NCI-H1436 (cell line): ENCODE measurements around the gene WDR31.

Experiments
- DNase-seq: peaks from one replicate; lab custom pipeline; 2025; lab: John Stamatoyannopoulos, UW

The WDR31 gene

DNA sequence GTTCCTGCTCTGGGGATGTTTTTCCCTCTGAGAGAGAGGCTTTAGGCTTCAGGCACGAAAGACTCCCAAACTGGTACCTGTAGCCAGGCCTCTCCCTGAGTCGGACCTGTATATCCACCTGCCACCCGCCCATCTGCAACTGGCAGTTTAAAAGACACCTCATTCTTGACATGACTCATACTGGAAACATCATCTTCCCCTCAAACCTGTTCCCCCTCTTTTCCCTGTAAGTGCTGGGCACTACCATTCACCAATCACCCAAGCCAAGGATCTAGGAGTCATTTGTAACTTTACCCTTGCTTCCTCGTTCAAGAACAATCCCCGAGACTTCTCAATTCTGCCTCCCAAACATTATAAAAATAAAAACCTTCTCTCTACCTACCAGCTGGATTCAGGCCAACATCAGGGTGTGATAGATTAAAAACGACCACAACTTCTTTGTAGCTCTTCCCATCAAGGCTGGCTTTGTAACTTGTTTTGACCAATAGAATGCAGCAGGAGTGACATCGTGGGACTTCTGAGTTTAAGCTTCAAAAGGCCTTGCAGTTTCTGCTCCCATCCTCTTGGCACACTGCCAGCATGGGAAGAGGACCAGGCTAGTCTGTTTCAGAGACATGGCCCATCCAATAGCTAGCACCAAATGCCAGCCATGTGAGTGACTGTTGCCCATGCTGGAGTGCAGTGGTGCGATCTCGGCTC is 1.8 kb upstream of the WDR31 start:
- no peak for DNase-seq

DNA sequence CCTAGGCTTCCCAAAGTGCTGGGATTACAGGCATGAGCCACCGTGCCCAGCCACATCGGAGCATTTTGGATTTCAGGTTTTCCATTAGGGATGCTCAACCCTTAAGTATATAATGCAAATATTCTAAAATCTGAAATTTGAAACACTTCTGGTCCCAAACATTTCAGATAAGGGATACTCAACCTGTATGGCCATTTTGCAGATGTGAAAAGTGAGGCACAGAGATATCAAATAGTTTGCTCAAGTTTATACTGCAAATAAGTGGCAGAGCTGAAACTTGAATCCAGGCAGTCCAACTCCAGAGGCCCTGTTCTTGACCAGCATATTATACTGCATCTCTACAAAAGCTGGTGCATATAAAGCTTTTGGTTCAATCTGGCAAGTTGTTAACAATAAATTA is 2.4 kb downstream of the WDR31 start:
- no peak for DNase-seq

DNA sequence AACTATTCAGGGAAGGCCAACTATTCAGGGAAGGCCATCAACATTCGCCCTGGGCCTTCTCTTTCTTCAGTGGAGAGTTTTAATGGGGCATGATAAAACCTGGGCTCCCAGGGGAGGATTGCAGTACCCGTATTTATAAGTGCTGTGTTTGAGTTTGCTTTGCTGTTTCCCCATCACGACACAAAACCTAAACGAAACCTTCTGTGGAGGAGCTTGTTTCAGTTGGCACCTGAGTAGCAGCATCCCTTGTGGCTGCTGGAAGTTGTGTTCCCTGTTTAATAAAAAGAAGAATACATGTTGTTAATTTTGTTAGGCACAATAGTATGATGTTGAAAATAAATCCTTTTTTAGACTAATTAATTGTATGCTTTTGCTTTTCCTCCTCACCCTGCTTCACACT is 8.3 kb downstream of the WDR31 start:
- no peak for DNase-seq

DNA sequence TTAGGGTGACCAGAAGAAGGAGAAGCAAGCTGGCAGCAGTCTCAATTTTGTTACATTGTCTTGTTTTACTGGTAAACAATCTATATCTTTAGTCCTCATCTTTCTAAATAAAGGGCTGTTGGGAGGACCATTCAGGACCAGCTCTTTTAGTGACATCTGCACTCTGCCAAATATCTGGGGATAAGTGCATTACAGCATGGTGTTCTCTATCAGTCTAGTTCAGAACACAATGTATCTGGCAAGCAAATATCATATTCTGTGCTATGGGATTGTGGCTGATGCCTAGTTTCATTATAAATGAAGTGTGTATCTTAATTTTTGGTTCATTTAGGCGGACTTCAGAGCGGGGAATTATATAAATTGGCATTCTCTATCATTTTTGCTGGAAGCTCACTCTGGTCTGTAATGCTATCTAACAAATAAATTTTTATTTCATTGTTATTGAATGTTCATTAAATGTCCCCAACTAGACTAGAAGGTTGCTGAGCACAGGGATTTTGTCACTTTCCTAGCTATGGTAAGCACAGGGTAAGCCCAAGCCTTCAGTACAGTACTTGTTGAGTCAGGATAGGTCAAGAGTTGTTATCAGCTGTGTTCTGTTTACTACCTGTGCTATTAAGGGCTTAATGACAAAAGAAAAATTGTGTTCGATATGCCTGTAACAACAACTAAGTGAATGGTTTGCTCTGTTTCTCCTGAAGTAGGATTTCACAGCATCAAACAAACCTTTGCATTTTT is 11.9 kb downstream of the WDR31 start:
- no peak for DNase-seq

DNA sequence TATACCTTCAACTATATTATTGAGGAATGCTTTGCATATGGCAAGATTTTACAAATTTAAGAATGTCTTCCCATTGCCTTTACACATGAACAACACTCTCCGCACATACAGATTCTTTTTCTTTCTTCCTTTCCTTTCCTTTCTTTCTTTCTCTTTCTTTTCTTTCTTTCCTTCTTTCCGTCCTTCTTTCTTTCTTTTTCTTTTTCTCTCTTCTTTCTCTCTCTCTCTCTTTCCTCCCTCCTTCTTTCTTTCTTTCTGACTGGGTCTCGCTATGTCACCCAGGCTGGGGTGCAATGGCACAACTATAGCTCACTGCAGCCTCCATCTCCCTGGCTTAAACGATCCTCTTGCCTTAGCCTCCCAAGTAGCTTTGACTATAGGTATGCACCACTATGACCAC is 13.8 kb downstream of the WDR31 start:
- DNase-seq, result no peak

DNA sequence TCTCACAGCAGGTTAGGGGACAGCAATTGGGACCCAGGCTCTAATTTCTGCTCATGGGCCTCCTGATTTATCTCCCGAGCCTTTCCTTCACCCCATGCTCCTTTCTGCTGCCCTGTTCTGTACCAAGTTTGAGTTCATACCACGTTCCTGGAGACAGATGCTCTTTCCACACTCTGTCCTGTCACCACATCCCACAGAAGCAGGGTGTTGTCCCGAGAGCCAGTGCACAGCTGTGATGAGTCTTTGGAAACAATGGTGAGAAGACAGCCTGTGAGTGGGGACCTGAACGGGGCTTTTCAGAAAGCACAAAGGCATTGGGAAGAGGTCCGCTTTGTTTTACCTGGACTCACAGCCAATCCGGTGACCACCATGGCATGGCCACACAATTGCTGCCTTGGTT is 17.4 kb downstream of the WDR31 start:
- no peak for DNase-seq

DNA sequence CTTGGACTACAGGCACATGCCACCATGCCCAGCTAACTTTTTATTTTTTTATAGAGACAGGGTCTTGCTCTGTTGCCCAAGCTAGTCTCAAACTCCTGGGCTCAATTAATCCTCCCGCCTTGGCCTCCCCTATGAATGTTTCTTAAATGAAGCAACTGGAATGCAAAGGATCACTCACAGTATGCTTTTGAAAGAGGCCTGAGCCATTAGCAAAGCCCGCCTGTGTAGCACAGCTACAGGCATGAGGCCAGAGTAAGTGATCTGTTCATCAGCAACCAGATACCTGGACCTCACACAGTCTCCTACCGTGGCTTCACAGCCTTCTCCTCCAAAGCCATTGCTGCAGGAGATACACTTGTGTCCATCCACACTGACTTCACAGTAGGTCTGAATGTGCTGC is 20.0 kb downstream of the WDR31 start:
- DNase-seq, result no peak

DNA sequence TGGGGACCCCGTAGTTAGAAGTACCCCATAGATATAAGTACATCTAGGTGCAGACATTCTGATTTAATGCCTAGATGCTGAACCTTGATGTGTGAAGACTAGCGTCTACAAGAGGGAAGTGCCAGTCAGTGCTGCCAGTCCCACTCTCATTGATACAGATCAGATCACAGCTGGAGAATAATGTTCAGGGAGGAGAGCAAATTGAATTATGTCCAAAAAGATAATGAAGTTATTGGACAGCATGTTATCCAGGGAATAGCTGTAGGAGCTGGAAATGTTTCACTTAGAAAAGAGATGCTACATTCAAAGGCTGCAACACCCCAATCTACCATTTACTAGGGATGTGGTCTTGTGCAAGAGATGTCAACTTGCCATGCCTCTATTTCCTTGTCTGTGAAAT is 21.0 kb downstream of the WDR31 start:
- no peak for DNase-seq

DNA sequence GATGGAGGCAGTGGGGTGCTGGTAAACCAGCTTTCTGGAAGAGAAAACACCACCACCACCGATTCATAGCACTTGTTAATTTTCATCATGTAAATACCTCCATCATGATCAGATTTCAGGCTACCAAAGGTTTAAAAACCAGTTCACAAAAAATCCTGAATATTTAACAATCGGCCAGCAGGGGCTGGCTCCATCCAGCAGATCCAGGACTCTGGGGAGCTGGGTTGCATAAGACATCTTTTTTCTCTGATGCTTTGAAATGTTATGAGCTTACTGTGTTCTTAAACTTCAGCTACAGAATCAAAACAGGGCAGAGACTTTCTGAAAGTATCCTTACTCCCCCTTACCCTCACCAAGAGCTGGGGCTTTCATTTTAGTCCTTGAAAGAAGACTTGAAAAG is 22.3 kb downstream of the WDR31 start:
- DNase-seq, result no peak

DNA sequence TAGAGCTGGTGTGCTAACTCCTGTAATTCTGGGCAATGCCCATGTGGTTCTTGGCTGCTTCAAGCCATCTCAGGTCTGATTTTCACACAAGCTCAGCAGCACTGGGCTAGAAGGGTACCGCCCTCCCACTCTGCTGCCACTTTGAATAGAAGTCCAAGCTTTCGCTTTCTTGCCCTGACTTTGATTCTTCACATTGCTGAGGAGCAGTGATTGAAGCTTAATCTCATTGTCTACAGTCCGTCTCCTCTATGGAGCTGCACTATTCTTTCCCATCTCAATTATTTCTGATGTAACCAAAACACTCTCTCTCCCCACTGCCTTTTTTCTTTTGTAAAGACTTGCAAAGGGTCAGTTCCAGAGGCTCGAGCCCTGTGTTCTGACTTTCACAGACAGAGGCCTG is 24.0 kb downstream of the WDR31 start:
- no peak for DNase-seq

DNA sequence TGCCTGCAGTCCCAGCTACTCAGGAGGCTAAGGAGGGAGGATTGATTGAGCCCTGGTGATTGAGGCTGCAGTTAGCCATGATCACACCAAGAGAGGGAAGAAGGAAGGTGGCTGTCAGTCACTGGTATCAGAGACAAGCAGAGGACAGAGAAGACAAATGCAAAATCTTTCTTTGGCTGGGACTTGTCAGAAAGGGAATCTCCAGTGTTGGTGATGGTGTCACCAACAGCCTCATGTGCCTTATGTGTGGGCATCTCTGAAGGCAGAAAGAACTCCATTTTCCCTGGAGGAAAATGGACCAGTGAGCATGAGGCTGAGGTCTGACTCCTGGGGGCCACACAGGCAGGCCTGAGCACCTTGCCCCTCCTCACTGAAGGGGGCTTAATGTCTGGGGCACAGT is 24.8 kb downstream of the WDR31 start:
- DNase-seq, result no peak

DNA sequence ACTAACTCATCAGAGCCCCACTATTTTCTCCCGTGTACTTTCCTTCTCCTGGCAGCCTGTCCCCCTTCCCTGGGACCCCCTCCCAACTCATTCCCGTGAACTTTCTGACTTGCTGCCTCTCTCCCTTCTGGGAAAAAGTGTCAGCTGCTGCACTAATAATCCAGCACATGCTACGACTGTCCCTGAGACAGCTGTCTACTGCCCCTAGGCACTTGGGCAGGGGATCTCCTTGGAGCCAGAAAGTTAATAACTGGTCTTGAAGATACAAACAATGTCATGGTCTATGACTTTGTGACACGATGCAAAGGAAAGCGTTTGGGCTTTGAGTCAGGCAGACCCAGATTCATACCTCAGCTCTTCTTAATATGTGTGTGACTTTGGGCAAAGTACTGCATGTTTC is 26.8 kb downstream of the WDR31 start:
- no peak for DNase-seq

DNA sequence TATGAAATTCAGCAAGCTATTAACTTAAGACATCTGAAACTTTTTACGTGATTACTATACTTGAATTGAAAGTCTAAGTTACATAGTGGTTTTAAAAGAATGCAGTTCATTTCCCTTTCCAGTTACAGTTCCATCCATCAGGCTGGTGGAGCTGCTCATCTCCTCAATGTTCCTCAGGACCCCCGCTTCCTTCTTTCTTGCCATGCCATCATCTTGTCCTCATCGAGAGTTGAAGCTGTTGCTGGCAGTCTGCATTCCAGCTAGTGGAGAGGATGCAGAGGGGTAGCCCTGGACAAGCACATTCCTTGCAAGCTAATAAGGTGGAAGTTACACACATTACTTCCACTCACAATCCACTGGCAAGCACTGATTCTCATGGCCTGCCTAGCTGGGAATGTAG is 28.1 kb downstream of the WDR31 start:
- no peak for DNase-seq

DNA sequence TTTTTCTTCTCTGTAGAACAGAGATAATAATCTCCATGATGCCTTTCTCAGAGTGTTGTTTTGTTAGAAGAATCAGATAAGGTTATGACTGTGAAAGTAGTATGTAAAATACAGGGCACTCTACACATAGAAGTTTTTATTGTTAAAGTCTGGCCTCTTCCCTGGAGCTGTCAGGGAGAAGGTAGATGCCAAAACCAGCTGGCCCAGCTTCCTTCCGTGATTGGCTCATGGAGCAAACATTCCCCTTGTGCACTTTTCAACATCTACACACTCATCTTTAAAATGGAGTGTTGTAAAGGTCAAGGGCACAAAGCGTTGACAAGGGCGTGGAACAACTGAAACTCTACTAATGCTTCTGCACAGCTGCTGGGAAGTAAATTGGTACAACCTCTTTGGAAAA is 29.5 kb downstream of the WDR31 start:
- no peak for DNase-seq

DNA sequence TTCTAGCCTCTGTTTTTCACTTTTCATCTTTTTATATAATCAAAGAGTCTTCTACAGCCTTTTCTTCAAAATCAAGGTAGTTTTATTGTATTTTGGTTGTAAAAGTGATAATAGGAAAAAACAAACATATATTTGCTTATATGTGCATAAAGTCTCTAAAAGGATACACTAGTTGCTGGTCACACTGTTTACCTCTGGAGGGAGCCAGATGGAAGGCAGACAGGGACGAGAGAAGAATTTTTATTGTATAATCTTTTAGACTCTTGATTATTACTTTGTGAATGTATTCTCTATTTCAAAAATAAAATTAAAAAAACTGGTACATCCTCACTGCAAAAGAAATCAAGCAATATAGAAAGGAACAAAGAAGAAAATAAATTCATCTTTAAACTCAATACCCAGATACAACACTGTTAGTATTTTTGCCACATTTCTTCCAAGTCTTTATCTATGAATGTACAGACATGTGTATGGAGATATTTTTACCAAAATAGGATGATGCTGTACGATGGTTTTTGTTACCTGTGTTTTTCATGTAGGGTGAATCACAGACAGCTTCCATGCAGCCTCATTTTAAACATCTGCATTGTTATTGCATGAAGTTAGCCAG is 30.8 kb downstream of the WDR31 start:
- peak; percentile 10 for DNase-seq

DNA sequence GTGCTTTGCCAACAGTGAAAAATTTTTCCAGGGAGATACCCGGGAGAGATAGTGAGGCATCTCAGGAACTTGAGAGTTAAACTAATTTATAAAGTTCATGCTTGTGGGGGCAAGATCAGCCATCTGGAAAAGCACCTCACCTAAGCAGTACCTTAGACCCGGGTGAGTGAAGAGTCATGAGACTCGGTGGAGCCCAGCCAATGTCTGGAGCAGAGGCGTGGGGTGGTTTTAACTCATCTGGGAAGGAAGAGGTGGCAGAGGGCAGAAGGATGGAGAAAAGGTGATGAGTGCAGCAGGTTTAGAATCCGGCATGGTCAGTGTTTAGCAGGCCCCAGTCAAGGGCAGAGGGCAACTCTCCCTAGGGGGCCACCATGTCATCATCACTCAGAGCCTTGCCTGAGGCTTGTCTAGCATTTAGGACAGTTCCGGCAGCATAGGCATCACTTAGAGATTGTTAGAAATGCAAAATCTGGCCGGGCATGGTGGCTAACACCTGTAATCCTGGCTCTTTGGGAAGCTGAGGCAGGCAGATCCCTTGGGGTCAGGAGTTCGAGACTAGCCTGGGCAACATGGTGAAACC is 32.6 kb downstream of the WDR31 start:
- no peak for DNase-seq

DNA sequence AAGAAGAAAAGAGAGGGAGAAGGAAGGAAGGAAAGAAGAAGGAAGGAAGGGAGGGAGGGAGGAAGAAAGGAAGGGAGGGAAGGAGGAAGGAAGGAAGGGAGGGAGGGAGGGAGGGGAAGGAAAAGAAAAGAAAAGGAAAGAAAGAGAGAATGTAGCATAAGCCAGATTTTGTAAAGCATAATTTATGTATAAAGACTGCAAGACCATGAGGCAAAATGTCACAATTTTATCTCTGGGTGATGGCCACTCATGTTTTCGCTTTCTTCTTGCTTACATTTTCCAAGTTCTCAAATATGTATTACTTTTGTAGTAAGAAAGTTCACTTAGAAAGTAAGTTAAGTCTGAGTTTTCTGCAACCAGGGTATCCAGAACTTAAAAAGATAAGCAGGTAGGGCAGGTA is 33.5 kb downstream of the WDR31 start:
- no peak for DNase-seq

DNA sequence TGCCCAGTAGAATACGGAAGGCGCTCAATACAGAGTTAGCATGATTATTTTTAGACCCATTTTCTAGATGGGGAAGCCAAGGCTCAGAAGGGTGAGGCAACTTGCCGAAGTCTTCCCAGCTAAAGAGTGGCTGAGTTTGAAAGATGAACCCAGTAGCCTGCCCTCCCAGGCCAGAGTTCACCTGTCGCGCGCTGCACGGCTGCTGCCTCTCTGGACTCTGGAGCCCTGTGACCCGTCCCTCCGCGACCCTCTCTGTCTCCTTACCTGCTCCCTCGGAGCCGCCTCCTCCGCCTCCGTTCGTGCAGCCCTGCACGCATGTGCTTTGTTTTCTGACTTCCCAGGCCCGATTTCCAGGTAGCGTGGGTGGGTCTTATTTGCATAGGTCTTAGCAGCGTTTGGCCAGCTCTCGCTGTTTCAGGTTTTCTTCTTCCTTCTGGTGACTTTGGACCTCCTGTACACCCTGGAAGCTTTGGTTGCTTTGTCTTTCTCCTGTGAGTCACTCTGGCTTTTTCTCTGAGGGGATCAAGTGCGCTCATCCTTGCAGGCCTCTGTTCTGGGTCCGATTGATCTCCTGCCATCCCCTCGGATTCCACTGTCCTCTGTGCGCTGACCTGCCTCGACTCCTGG is 37.2 kb downstream of the WDR31 start, which contains the start of gene RNF183:
Gene RNF183 (minus strand): TSS at position 585 of the 627 bp plus-strand sequence. CDS start 5,192 bp downstream, outside the sequence.
- DNase-seq, result no peak

DNA sequence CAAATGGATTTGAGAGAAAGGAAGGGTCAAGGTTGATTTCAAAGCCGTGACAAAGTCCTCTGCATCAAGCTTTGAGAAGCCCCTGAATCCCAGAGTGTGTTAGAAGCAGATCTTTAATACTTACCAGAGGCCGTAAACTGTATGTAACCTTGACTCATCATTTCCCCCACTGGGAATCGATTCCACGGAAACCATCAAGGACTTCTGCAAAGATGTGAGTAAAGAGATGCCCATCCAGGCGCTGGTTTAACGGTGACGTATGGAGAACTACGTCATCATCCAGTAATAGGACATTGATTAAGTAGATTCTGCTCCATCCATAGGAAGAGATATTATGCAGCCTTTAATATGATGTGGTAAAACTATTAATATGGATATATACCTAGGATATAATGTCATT is 38.5 kb downstream of the WDR31 start:
- DNase-seq, result no peak

DNA sequence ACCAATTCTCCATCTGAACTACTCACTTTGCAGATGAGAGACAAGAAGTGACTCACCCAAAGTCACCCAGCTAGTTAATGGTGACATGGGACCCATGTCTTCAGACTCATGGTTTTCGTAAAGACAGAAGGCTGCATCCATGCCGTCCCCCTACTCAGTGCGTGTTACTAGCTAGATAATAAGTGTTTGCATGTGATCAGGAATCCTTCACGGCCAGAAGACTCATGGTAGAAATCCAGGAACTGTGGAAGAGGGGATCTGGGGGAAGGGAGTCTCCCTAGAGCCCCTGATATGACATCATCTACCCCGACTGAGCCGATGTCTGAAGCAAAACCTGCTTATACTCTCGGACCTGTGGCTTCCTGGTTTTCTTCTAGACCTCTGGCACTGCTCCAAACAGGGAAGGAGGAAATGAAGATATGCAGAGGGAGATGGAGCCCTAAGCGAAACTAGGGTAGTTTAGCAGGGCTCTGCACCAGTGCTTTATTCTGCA is 40.2 kb downstream of the WDR31 start:
- DNase-seq, result peak; percentile 63

DNA sequence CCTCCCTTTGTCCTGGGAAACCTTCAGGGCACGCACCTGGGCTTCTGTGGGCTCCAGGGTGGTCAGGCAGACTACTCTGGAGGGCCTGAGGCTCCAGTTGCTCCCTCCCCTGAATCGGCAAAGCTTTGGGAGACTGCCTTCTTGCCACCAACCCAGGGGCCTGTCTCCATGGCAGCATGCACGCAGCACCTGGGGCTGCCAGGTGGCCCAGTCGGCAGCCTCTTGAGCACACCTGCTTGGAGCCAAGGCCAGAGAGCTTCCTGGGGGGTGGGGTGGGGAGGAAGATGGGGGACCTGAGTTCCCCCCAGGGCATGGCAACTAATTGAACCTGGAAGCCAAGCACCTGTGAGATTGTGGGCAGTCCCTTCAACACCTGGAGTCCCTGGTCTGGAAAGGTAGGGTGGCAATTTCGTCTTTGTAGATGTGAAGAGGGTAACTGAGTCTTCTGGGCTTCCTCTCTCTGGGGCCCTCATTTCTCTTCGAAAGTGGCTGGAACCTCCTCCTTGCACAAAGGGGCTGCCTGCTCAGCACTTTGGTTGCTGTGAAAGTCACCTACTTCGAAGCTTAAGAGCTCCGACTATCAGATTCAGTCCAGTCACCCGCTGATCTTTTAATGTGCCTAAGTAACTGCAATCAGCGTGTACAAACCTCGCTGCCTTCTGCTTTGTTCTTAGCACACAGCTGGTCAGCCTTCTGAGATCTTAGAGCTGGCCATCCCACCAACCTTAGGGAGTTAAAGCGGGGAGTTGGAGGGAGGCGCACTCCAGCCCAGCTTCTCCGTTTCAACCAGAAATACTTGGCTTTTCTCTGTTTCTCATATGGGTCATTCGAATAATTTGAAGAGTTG is 40.9 kb downstream of the WDR31 start:
- peak; percentile 85 for DNase-seq
